ENCODE data around the gene PTPRM.

DNA sequence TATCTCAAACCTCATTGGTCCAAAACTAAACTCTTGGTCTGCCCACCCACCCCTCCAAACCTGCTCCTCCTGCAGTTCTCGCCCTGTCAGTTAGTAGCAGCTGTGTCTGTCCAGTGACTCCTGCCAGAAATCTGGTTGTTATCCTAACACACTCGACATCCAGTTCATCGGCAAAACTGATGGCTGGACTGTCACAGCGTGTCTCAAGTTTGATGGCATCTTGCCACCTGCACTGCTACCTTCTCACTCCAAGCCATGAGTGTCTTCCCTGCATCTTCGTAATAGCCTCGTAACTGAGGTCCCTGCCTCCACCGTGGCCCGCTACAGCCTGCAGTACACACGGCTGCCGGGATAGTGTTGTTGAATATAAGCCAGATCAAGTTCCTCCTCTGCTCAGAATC is 572.0 kb downstream of the PTPRM start:
- TF ChIP-seq EZH2 (IDR thresholded peaks at IDR 0.05; ENCODE audit: insufficient read depth, poor library complexity, severe bottlenecking) (no peak), EZH2phosphoT487 (IDR thresholded peaks at IDR 0.05; ENCODE audit: insufficient read depth, low read depth) (no peak)
